Keratinocyte (primary cell): ENCODE measurements around the gene SPECC1L.

Source experiments
- CTCF ChIP-seq, 3 experiments: IDR thresholded peaks in 1 of 3; conservative IDR thresholded peaks in 1 of 3; optimal IDR thresholded peaks in 1 of 3; 2 replicates in 2 of 3; 3 replicates in 1 of 3; pipeline versions ENCODE3 to v1.5.1; 2011; ENCODE audit warnings: low read length in 3 of 3, mild to moderate bottlenecking in 3 of 3, moderate library complexity in 2 of 3, control low read depth in 1 of 3, inconsistent platforms in 1 of 3; ENCODE audit not compliant: insufficient read depth in 2 of 3; ENCODE audit errors: extremely low read depth in 1 of 3
- EZH2 ChIP-seq: IDR thresholded peaks from one replicate; pipeline ENCODE4 v1.6.1; 2012; ENCODE audit warnings: inconsistent platforms, mild to moderate bottlenecking, low read length, moderate library complexity

- TF ChIP-seq CTCF (optimal IDR thresholded peaks at IDR 0.05 in 1 of 3, IDR thresholded peaks at IDR 0.05 in 1 of 3, conservative IDR thresholded peaks at IDR 0.05 in 1 of 3; ENCODE audit: extremely low read depth in 1 of 3, insufficient read depth in 2 of 3, low read length in 3 of 3) (no peak), EZH2 (no peak)
Measured at GRCh38 chr22:24426851-24427499, 156.3 kb downstream of the SPECC1L start.
